HG03064 (cell line): ENCODE measurements around the gene C2orf72.
"Not testable (repeated sequence)": the region's sequence is repeated elsewhere in the genome, so short reads cannot be mapped to it uniquely, and the experiment has no call there.

Experiments used
- ATAC-seq: cut with Tn5 transposase; IDR thresholded peaks from one replicate; pipeline ENCODE4 v1.9.1; 2021; ENCODE audit warnings: low read depth; ENCODE audit not compliant: unreplicated experiment

C2orf72 gene

DNA sequence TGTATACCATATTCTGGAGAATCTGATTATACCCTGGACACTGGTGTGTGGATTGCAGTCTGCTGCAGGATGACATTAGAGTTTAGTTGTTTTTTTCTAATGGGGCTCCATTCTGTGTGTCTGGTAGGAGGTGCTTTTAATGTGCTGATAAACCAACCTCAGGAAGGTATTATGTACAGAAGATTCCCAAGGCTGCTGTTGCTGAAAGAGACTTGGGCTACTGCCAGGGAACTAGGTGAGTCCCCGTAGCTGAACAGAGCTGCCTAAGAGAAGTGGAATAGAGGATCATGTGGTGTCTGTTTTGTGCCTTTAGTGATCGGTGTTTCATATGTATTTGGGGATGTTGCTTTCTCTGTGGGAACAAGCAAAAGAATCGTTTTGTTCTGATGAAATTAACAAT, 24.9 kb upstream of the C2orf72 start:
- ATAC-seq, result no peak

- ATAC-seq, result no peak
Measured at GRCh38 chr2:231013820-231014219, 23.5 kb upstream of the C2orf72 start.

GRCh38 chr2:231015478-231015877, 21.8 kb upstream of the C2orf72 start:
- ATAC-seq, result no peak

DNA sequence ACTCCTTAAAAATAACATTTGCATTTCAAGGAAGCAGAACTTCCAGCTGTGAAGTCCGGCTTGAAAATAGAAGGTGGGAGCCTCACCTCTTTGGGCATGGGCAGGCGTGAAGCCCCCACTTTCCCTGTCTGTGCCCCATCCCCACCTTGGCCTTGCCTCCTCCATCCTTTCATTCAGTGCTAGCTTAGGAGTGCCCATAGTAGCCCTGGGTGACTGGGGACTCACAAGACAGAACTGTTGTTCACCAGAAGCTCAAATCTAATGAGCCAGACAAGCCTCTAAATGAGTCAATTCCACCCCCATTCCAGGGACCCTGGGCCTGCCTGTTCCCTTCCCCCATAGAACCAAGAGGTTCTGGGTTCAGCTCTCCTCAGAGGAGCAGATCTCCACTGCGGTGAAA, 21.4 kb upstream of the C2orf72 start:
- ATAC-seq, result no peak

- no peak for ATAC-seq
Measured at GRCh38 chr2:231016566-231017230, 20.6 kb upstream of the C2orf72 start.

GRCh38 chr2:231017231-231017598, 20.1 kb upstream of the C2orf72 start:
- no peak for ATAC-seq

DNA sequence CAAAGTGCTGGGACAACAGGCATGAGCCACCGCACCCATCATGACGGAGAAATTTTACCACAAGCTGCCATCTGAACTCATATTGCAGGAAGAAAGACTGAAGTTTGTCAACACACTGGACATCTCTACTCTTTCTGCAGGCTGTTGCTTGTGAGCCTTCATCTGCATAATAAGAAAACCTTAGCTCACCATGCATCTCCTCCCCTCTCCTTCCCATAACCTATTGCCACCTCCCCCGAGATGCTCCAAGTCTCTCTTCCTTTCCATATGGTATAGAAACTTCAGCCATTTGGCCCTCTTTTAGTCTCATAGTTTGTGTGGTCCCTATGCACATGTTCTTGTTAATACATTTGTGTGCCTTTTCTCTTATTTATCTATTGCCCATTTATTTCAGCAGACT, 19.1 kb upstream of the C2orf72 start:
- ATAC-seq, result no peak

GRCh38 chr2:231025059-231025458, 12.3 kb upstream of the C2orf72 start:
- not testable (repeated sequence) for ATAC-seq

GRCh38 chr2:231028889-231029288, 8.4 kb upstream of the C2orf72 start:
- ATAC-seq, result no peak

- no peak for ATAC-seq
Measured at GRCh38 chr2:231029563-231029962, 7.8 kb upstream of the C2orf72 start.

DNA sequence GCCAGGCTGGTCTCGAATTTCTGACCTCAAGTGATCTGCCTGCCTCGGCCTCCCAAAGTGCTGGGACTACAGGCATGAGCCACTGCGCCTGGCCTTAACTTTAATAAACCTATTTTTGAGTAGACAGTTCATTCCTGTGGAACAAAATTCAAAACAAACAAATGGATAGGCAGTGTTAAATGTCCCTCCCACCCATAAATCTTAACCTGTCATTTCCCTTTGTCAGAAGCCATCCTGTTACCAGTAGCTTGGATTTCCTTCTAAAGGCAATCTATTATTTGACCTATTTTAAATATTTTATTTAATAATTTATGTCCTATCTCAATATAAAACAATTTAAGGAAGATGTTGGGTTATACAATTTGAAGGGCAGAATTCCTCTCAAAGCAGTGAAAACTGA, 6.6 kb upstream of the C2orf72 start:
- ATAC-seq, result no peak

- no peak for ATAC-seq
Measured at GRCh38 chr2:231032575-231033140, 4.7 kb upstream of the C2orf72 start.

DNA sequence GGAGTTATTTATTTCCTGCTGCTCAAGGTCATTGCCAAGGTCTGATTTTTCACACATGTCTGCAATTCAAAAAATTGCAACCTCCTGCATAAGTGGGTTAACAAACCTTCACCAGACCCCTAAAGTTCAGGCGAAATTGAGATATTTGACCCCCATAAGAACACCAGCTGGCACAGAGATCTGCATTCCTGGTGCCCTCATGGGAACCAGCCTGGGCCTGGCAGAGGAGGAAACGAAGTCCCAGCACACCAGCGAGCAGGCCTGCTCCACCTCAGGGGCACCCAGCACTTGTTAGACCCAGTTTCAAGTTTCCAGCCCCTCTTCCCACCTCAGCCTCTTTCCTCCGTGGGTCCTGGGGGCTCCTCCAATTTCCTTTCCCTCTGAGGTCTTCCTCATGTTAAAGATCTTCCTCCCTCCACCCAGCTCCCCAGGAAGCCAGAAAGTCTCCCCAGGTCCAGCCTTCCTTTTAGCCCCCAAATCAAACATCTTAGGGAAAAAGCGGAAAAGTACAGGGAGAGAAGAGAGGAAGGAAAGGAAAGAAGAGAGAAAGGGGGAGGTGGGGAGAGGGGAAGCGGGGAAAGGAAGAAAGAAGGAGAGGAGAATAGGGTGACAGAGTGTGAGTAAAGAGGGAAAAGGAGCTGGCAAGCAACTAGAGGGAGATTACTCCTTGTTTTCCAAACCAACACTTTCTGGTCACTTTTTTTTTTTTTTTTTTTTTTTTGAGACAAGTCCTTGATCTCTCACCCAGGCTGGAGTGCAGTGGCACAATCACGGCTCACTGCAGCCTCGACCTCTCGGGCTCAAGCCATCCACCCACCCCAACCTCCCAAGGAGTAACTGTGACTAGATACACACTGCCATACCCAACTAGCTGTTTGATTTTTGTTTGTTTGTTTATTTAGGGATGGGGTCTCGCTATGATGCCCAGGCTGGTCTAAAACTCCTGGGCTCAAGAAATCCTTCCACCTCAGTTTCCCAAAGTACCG, 3.9 kb upstream of the C2orf72 start:
- ATAC-seq, result no peak

DNA sequence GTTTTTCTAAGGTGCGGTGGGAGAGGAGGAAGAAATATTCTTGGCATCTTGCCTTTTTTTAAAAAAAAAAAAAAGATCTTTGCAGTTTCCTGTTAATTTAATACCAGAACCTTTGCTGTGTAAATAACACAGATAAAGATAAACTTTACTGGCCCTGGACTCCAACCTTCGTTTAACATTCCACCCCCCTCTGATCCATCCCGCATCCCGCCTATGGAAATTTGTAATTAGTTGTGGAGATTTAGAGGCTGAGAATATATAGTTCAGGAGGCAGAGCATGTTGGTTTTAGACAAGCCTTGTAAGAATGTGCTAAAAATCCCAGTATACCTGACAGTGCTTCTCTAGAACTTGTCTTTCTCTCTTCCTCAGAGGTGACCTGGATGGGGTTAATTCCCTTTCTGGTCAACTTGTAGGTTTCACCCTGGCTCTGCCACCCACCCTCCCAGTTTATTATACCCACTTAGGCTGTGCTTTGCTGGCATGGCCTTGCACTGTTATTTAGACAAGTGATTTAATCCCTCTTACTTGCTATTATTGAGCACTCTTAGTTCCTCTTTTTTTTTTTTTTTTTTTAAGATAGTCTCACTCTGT, 2.9 kb upstream of the C2orf72 start:
- no peak for ATAC-seq

DNA sequence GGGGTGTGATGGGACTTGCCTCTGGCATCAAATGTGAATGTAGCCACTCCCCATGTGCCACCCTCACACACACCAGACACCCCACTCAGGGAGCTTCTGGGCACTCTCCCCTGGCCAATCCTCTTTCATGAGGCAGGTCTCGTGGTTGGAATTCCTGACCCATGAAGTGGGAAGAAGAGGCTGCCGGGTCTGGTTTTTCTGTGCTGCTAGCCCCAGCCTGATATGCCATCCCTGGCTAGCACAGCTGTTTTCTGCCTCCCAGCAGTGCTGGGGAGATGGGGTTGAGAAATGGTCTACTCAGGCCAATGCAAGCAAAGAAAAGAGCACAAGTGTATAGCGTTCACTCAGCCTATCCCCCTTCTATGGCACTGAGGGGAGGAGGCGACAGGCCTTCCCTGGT, 1.2 kb upstream of the C2orf72 start:
- no peak for ATAC-seq

GRCh38 chr2:231036578-231037106, 681 bp upstream of the C2orf72 start:
- ATAC-seq, result no peak

GRCh38 chr2:231037731-231038482, 584 bp downstream of the C2orf72 start:
- no peak for ATAC-seq

GRCh38 chr2:231038483-231039293, 1.4 kb downstream of the C2orf72 start:
- no peak for ATAC-seq

GRCh38 chr2:231039294-231039664, 2.0 kb downstream of the C2orf72 start:
- no peak for ATAC-seq
